ENCODE data around the gene ZNF575.
A peak's percentile ranks its signal among the peaks of the same experiment; 100 is the strongest.

Gene ZNF575

GRCh38 chr19:43572171-43572588, 39.2 kb downstream of the ZNF575 start (continued):
- TF ChIP-seq TSHZ1 (tag by site-specific recombination; IDR thresholded peaks at IDR 0.05; ENCODE audit: borderline replicate concordance), result peak; percentile 93
- peak; percentile 80 for TF ChIP-seq OSR2 (tag by site-specific recombination; IDR thresholded peaks at IDR 0.05)
- TF ChIP-seq GLIS2 (tag by site-specific recombination; IDR thresholded peaks at IDR 0.05), result no peak
- peak; percentile 97 for TF ChIP-seq ZNF629 (tag by site-specific recombination; IDR thresholded peaks at IDR 0.05)
- peak; percentile 98 for TF ChIP-seq WT1 (tag by site-specific recombination; IDR thresholded peaks at IDR 0.05)
- peak; percentile 85 for TF ChIP-seq ZEB2 (tag by site-specific recombination; IDR thresholded peaks at IDR 0.05)
- peak; percentile 94 for TF ChIP-seq ZNF24 (tag by site-specific recombination; IDR thresholded peaks at IDR 0.05)
- peak; percentile 50; the same call in 1 of the 2 replicates for TF ChIP-seq ZXDB (tag by site-specific recombination; IDR thresholded peaks at IDR 0.05)
- TF ChIP-seq PRDM4 (tag by site-specific recombination; IDR thresholded peaks at IDR 0.05), result peak; percentile 68
- TF ChIP-seq TCF7L2 (IDR thresholded peaks at IDR 0.05; ENCODE audit: borderline replicate concordance, low read depth, low read length), result no peak
- TF ChIP-seq ZBTB44 (tag by site-specific recombination; IDR thresholded peaks at IDR 0.05), result peak; percentile 49
- peak; percentile 96 for TF ChIP-seq INSM2 (tag by site-specific recombination; IDR thresholded peaks at IDR 0.05)
- peak; percentile 94 for TF ChIP-seq ZNF639 (tag by site-specific recombination; IDR thresholded peaks at IDR 0.05)
- peak; percentile 85 for TF ChIP-seq ZNF692 (tag by site-specific recombination; IDR thresholded peaks at IDR 0.05)
- TF ChIP-seq ZNF660 (tag by site-specific recombination; IDR thresholded peaks at IDR 0.05), result 0 out of 2 replicates have a peak, but pooled peaks have one; percentile 57
- TF ChIP-seq ZNF830 (tag by site-specific recombination; IDR thresholded peaks at IDR 0.05; ENCODE audit: low read depth), result no peak
- no peak; the same call in 1 of the 2 replicates for TF ChIP-seq ZNF600 (tag by site-specific recombination; IDR thresholded peaks at IDR 0.05)
- TF ChIP-seq ZNF16 (tag by site-specific recombination; IDR thresholded peaks at IDR 0.05; ENCODE audit: low read depth), result no peak
- TF ChIP-seq ZFP69B (tag by site-specific recombination; IDR thresholded peaks at IDR 0.05), result peak; percentile 66; the same call in 1 of the 2 replicates
- no peak for TF ChIP-seq RBAK (tag by site-specific recombination; IDR thresholded peaks at IDR 0.05)
- peak; percentile 94 for TF ChIP-seq KLF8 (tag by site-specific recombination; IDR thresholded peaks at IDR 0.05)
- TF ChIP-seq MZF1 (tag by site-specific recombination; IDR thresholded peaks at IDR 0.05; ENCODE audit: borderline replicate concordance), result peak; percentile 82; the same call in 1 of the 2 replicates
- TF ChIP-seq ZNF221 (tag by site-specific recombination; IDR thresholded peaks at IDR 0.05; ENCODE audit: borderline replicate concordance), result no peak
- TF ChIP-seq ZNF140 (tag by site-specific recombination; IDR thresholded peaks at IDR 0.05), result no peak
- peak; percentile 93 for TF ChIP-seq PATZ1 (tag by site-specific recombination; IDR thresholded peaks at IDR 0.05)
- peak; percentile 76 for TF ChIP-seq GLIS1 (tag by site-specific recombination; IDR thresholded peaks at IDR 0.05)
- peak; percentile 98 for TF ChIP-seq SCRT2 (tag by site-specific recombination; IDR thresholded peaks at IDR 0.05)

Data from HEK293 (cell line).